DND-41 (cell line): ENCODE results near the gene RANBP9.

Experiments
- CTCF ChIP-seq: IDR thresholded peaks from 2 replicates; pipeline ENCODE4 v1.5.1; 2012; ENCODE audit warnings: borderline replicate concordance, low read length, moderate library complexity, mild to moderate bottlenecking; ENCODE audit not compliant: poor library complexity, severe bottlenecking; ENCODE audit errors: extremely low read depth
- EZH2 ChIP-seq: IDR thresholded peaks from 3 replicates; pipeline ENCODE4 v1.6.1; 2012; ENCODE audit warnings: borderline replicate concordance, low read depth, mild to moderate bottlenecking, moderate library complexity, low read length, inconsistent platforms; ENCODE audit not compliant: severe bottlenecking

- TF ChIP-seq CTCF (no peak), EZH2 (no peak)
Measured at GRCh38 chr6:13680448-13680968, 31.1 kb downstream of the RANBP9 start.
